ENCODE data around the gene ZNF554. TPM values are rescaled to one million over a fixed set of nuclear protein-coding genes. Genes with fewer than 3 reads are reported as not detected.

Gene ZNF554
- total RNA-seq, 1 experiment from 2014 or later = 5.9 TPM

DNA sequence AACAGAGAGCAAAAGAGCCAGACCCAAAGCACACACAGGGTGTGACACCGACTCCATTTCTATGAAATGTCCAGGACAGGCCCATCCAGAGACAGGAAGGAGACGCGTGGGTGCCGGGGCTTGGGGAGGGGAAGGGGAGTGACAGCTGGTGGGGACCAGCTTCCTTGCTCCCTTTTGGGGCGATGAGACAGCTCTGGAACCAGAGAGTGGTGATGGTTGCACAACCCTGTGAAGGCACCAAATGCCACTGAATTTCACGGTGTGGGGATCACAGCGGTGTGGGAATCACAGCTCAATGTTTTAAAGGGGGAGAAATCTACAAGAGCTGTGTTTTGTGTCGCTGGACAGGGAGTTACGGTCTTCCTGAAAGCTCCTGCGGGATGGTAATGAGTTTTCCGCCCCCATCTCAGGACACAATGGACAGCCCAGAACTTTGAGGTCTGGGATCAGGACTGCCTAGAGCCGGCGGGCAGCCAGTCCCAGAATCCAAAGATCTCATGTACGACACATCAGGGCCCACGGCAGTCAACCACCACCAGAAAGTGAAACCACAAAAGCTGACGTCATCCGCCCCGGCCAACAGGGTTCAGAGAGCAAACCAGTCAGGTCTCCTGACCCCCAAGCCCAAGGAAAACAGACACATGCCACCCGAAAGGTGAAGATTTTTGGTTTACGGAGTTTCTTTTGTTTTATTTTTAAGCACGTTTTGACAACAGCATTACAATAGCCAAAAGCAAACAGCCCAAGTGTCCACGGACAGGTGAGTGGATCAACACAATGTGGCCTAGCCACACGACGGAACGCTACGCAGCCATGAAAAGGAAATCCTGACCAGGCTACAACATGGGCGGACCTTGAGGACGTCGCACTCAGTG is 43.9 kb upstream of the ZNF554 start:
- Histone ChIP-seq H3K14ac (ENCODE audit: insufficient read depth, low read length) (no peak overlapping the region), H3K23me2 (ENCODE audit: insufficient read length, low read depth, low read length, poor library complexity, severe bottlenecking) (no peaks in the 10 kb centered on the region), H4K8ac (replicated peaks; ENCODE audit: insufficient read length, low read depth, low read length) (no peak overlapping the region), H3K9ac (ENCODE audit: extremely low read depth, insufficient read length, low read length) (no peak overlapping the region), H2BK12ac (ENCODE audit: insufficient read length, low read depth, low read length) (no peak overlapping the region), H2BK5ac (ENCODE audit: insufficient read length, low read length) (no peak overlapping the region), H3K23ac (ENCODE audit: insufficient read length, low read depth, low read length) (no peak overlapping the region), H3K9me3 (ENCODE audit: control insufficient read depth, low read depth, low read length) (no peaks in the 10 kb centered on the region), H4K20me1 (ENCODE audit: control insufficient read depth, insufficient read depth, insufficient read length) (no peaks in the 10 kb centered on the region), H3K27me3 (ENCODE audit: insufficient read depth, low read length) (no peaks in the 10 kb centered on the region), H4K91ac (ENCODE audit: insufficient read length, low read depth, low read length) (no peak overlapping the region), H4K5ac (ENCODE audit: insufficient read length, low read depth, low read length) (no peak overlapping the region), H2BK15ac (ENCODE audit: low read depth, low read length) (no peak overlapping the region), H2AK5ac (ENCODE audit: insufficient read length, low read length) (no peak overlapping the region), H3K27ac (ENCODE audit: insufficient read length, low read depth, low read length) (no peak overlapping the region), H3K79me1 (ENCODE audit: insufficient read depth, low read depth, low read length, poor library complexity, severe bottlenecking) (peaks cover 9% of the 10 kb centered on the region), H3K4me2 (ENCODE audit: insufficient read depth, insufficient read length, low read length) (no peak overlapping the region), H3K4me1 (ENCODE audit: insufficient read depth, low read length) (no peaks in the 10 kb centered on the region), H3K4ac (ENCODE audit: low read depth, low read length) (no peak overlapping the region), H2BK120ac (ENCODE audit: low read depth, low read length, poor library complexity, severe bottlenecking) (no peak overlapping the region), H3K79me2 (ENCODE audit: insufficient read depth, low read length) (peaks cover 76% of the 10 kb centered on the region), H2AFZ (ENCODE audit: low read length) (no peak overlapping the region), H2BK20ac (ENCODE audit: low read depth, low read length, poor library complexity, severe bottlenecking) (no peak overlapping the region), H3T11ph (ENCODE audit: low read length) (no peak overlapping the region), H3K18ac (ENCODE audit: insufficient read length, low read depth, low read length) (no peak overlapping the region), H3K56ac (ENCODE audit: insufficient read length, low read depth, low read length) (no peak overlapping the region)
- no CpG with 5 or more reads among the region's 29 CpGs for WGBS (ENCODE audit: extremely low coverage, insufficient read length, low lambda C conversion rate)
- no peak overlapping the region for H3K4me3 Mint-ChIP-seq
- peaks cover 8 to 27% (median 21%) of the 10 kb centered on the region in 3 experiments; a peak in 6 of 7 replicates for H3K36me3 Mint-ChIP-seq (ENCODE audit: insufficient read depth in 1 of 3, low read depth in 3 of 3)
- TF ChIP-seq, protein P1, sequence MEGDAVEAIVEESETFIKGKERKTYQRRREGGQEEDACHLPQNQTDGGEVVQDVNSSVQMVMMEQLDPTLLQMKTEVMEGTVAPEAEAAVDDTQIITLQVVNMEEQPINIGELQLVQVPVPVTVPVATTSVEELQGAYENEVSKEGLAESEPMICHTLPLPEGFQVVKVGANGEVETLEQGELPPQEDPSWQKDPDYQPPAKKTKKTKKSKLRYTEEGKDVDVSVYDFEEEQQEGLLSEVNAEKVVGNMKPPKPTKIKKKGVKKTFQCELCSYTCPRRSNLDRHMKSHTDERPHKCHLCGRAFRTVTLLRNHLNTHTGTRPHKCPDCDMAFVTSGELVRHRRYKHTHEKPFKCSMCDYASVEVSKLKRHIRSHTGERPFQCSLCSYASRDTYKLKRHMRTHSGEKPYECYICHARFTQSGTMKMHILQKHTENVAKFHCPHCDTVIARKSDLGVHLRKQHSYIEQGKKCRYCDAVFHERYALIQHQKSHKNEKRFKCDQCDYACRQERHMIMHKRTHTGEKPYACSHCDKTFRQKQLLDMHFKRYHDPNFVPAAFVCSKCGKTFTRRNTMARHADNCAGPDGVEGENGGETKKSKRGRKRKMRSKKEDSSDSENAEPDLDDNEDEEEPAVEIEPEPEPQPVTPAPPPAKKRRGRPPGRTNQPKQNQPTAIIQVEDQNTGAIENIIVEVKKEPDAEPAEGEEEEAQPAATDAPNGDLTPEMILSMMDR (conservative IDR thresholded peaks at IDR 0.05) = no peak
- no peak for DNase-seq
- no peaks in the 10 kb centered on the region for H3K9me3 Mint-ChIP-seq
- H3K27me3 Mint-ChIP-seq (ENCODE audit: low read depth) = no peaks in the 10 kb centered on the region
- peak overlapping the region; percentile 38 to 87 (median 69); a peak in 3 of 7 replicates for H3K27ac Mint-ChIP-seq
- no peaks in the 10 kb centered on the region; a peak in 1 of 4 replicates for H3K4me1 Mint-ChIP-seq
